K562 (cell line): Measurements from ENCODE around the gene RBM4B. TPM values are rescaled to one million over a fixed set of nuclear protein-coding genes. Genes with fewer than 3 reads are reported as not detected.

Source experiments
- ATF7 ChIP-seq: fragments of 450-650 bp; IDR thresholded peaks from 2 replicates; pipeline ENCODE4 v1.7.1; 2014; ENCODE audit warnings: mild to moderate bottlenecking, moderate library complexity
- BRD9 ChIP-seq: fragments of 450-650 bp; IDR thresholded peaks from 2 replicates; pipeline ENCODE4 v1.6.1; 2018; ENCODE audit warnings: low read depth; ENCODE audit not compliant: partially characterized antibody
- CCNT2 ChIP-seq: IDR thresholded peaks from 2 replicates; pipeline ENCODE4 v1.6.1; 2011; ENCODE audit warnings: borderline replicate concordance, low read depth, mild to moderate bottlenecking, moderate library complexity, mixed read lengths, low read length; ENCODE audit not compliant: insufficient read length; ENCODE audit errors: extremely low read depth
- CTCF ChIP-seq, 3 experiments: IDR thresholded peaks in 2 of 3; conservative IDR thresholded peaks in 1 of 3; 2 replicates each; pipeline ENCODE4 v1.5.1; 2011 to 2012; ENCODE audit warnings: low read length in 3 of 3, mild to moderate bottlenecking in 3 of 3, control low read depth in 2 of 3, improper control_type of control experiment in 1 of 3, inconsistent platforms in 1 of 3, low read depth in 1 of 3, mixed read lengths in 1 of 3, moderate library complexity in 1 of 3; ENCODE audit not compliant: insufficient read depth in 2 of 3
- E2F1 ChIP-seq: sonication (generic); formaldehyde crosslinking; IDR thresholded peaks from 2 replicates; pipeline ENCODE4 v1.8.1; 2023; ENCODE audit warnings: mild to moderate bottlenecking, missing genetic modification reagents, moderate library complexity
- E2F6 ChIP-seq, 2 experiments: IDR thresholded peaks; 2 replicates each; pipeline ENCODE4 v1.6.1; 2011; ENCODE audit warnings: borderline replicate concordance in 1 of 2, control low read depth in 1 of 2, low read depth in 1 of 2, low read length in 1 of 2, mild to moderate bottlenecking in 1 of 2, mixed read lengths in 1 of 2, moderate library complexity in 1 of 2; ENCODE audit not compliant: insufficient read depth in 1 of 2, insufficient read length in 1 of 2, poor library complexity in 1 of 2, severe bottlenecking in 1 of 2; ENCODE audit errors: extremely low read depth in 1 of 2
- GATAD2B ChIP-seq: fragments of 450-650 bp; IDR thresholded peaks from 2 replicates; pipeline ENCODE4 v1.6.1; 2017; ENCODE audit warnings: mild to moderate bottlenecking, borderline replicate concordance
- GTF2E2 ChIP-seq: fragments of 200-800 bp; sonication (Bioruptor generic); IDR thresholded peaks from 2 replicates; pipeline ENCODE4 v1.6.1; 2016; ENCODE audit warnings: missing genetic modification characterization, missing compliant biosample characterization
- HDAC1 ChIP-seq, 2 experiments: fragments of 450-650 bp; IDR thresholded peaks; 2 replicates each; pipeline ENCODE4 v1.6.1; 2016 to 2017; ENCODE audit warnings: inconsistent platforms in 1 of 2, mild to moderate bottlenecking in 1 of 2, moderate library complexity in 1 of 2
- LCOR ChIP-seq: sonication (generic); formaldehyde crosslinking; IDR thresholded peaks from 2 replicates; pipeline ENCODE4 v1.8.0; 2022; ENCODE audit warnings: mild to moderate bottlenecking, missing genetic modification reagents
- POLR2G ChIP-seq: fragments of 200-400 bp; formaldehyde crosslinking; IDR thresholded peaks from 2 replicates; pipeline ENCODE4 v1.6.1; 2017; ENCODE audit warnings: low read depth, mild to moderate bottlenecking, antibody characterized with exemption, low read length, moderate library complexity
- RBBP5 ChIP-seq: fragments of 200-600 bp; sonication (generic); IDR thresholded peaks from 2 replicates; pipeline ENCODE4 v1.6.1; 2012; ENCODE audit warnings: borderline replicate concordance, mild to moderate bottlenecking, low read length, control low read depth, inconsistent platforms; ENCODE audit not compliant: insufficient read depth, poor library complexity, severe bottlenecking
- SAFB ChIP-seq: fragments of 200-400 bp; formaldehyde crosslinking; IDR thresholded peaks from 2 replicates; pipeline ENCODE4 v1.6.1; 2017; ENCODE audit warnings: low read depth, low read length, borderline replicate concordance
- TAF1 ChIP-seq: IDR thresholded peaks from 2 replicates; pipeline ENCODE4 v1.6.1; 2011; ENCODE audit warnings: mild to moderate bottlenecking, low read length, moderate library complexity; ENCODE audit not compliant: insufficient read depth, control insufficient read depth, severe bottlenecking; ENCODE audit errors: extremely low read depth
- TAF9B ChIP-seq: fragments of 450-650 bp; IDR thresholded peaks from 2 replicates; pipeline ENCODE4 v1.6.1; 2018; ENCODE audit warnings: mild to moderate bottlenecking; ENCODE audit not compliant: partially characterized antibody
- THAP7 ChIP-seq: fragments of 250-450 bp; sonication (Bioruptor Pico); IDR thresholded peaks from 2 replicates; pipeline ENCODE4 v1.5.0; 2021
- ZFX ChIP-seq: sonication (generic); formaldehyde crosslinking; IDR thresholded peaks from 2 replicates; pipeline ENCODE4 v1.8.0; 2022; ENCODE audit warnings: mild to moderate bottlenecking, missing genetic modification reagents, moderate library complexity
- ZKSCAN1 ChIP-seq: fragments of 150-350 bp; IDR thresholded peaks from 2 replicates; pipeline ENCODE4 v1.6.1; 2016; ENCODE audit warnings: low read depth, low read length
- polyA plus RNA-seq, 8 experiments: library from polyadenylated mRNA; depleted of rRNA in 4 of 8; stranded (reverse) in 5 of 8; unstranded in 3 of 8; fragments of >200 nt; fragmentation: Nextera tagmentation in 2 of 8; fragmentation: Illumina TruSeq in 1 of 8; extraction: Ambion mirVana in 2 of 8; extraction: Trizol in 1 of 8; gene quantifications; 2 replicates each; pipeline versions ENCODE4 v1.2.1 to v1.2.3, GENCODE V29; 2011 to 2014; ENCODE audit warnings: inconsistent platforms in 1 of 8, missing spikeins in 1 of 8
- total RNA-seq, 7 experiments: library from RNA; depleted of rRNA in 6 of 7; stranded (reverse); fragments of >200 nt in 6 of 7; fragmentation: Illumina TruSeq in 2 of 7; extraction: Trizol in 2 of 7; gene quantifications; 2 replicates each; pipeline versions ENCODE4 v1.2.1 to v1.2.3, GENCODE V29; 2011 to 2021; ENCODE audit warnings: low replicate concordance in 1 of 7

RBM4B gene
- total and polyA plus RNA-seq, 9 of the 15 experiments (the other 6 are each of a cell fraction or from before 2014, with no cell fraction given), result 14.6 to 39.9 (median 23.3) TPM

- TF ChIP-seq ZKSCAN1 (peak; percentile 47; the same call in 1 of the 2 replicates), CCNT2 (peak; percentile 91), GATAD2B (peak; percentile 58; the same call in 1 of the 2 replicates), E2F1 (peak; percentile 37; the same call in 1 of the 2 replicates), E2F6 (IDR thresholded peaks at IDR 0.05; ENCODE audit: borderline replicate concordance in 1 of 2, extremely low read depth in 1 of 2, insufficient read depth in 1 of 2, insufficient read length in 1 of 2, low read depth in 1 of 2, low read length in 1 of 2, poor library complexity in 1 of 2, severe bottlenecking in 1 of 2) (peak; percentile 85 to 89), SAFB (peak; percentile 98), LCOR (CRISPR knock-in tag) (no peak), BRD9 (no peak), TAF1 (peak; percentile 76), HDAC1 (IDR thresholded peaks at IDR 0.05) (peak in 1 of 2 experiments; percentile 76; a peak in 1 of 4 replicates), ATF7 (peak; percentile 52; the same call in 1 of the 2 replicates), RBBP5 (peak; percentile 61), ZFX (CRISPR knock-in tag) (peak; percentile 79), THAP7 (0 out of 2 replicates have a peak, but pooled peaks have one; percentile 5), GTF2E2 (tag) (peak; percentile 60; the same call in 1 of the 2 replicates), POLR2G (peak; percentile 96), TAF9B (peak; percentile 64), CTCF (IDR thresholded peaks at IDR 0.05 in 2 of 3, conservative IDR thresholded peaks at IDR 0.05 in 1 of 3; ENCODE audit: insufficient read depth in 2 of 3, low read depth in 1 of 3, low read length in 3 of 3) (0 out of 6 replicates have a peak, but pooled peaks of 1 of the 3 experiments have one; percentile 0)
Observed at GRCh38 chr11:66677599-66678375, at the start of gene RBM4B (continued).
